GM18951 (cell line): ENCODE measurements around the gene FADD.
A peak's percentile ranks its signal among the peaks of the same experiment; 100 is the strongest.
"Not testable (repeated sequence)": the region's sequence is repeated elsewhere in the genome, so short reads cannot be mapped to it uniquely, and the experiment has no call there.

Experiments
- POLR2A ChIP-seq: IDR thresholded peaks from 4 replicates; pipeline ENCODE4 v1.6.1; 2011; ENCODE audit warnings: mild to moderate bottlenecking; ENCODE audit not compliant: insufficient read length, insufficient read depth; ENCODE audit errors: extremely low read depth
- in situ Hi-C: fragments of 300-500 bp; cut with MboI; formaldehyde crosslinking; loops from one replicate; pipeline ENCODE4 v1.12.0; 2022; ENCODE audit warnings: low sequenced_read_pairs, mixed read lengths, inconsistent platforms; ENCODE audit not compliant: unreplicated experiment

Gene FADD

DNA sequence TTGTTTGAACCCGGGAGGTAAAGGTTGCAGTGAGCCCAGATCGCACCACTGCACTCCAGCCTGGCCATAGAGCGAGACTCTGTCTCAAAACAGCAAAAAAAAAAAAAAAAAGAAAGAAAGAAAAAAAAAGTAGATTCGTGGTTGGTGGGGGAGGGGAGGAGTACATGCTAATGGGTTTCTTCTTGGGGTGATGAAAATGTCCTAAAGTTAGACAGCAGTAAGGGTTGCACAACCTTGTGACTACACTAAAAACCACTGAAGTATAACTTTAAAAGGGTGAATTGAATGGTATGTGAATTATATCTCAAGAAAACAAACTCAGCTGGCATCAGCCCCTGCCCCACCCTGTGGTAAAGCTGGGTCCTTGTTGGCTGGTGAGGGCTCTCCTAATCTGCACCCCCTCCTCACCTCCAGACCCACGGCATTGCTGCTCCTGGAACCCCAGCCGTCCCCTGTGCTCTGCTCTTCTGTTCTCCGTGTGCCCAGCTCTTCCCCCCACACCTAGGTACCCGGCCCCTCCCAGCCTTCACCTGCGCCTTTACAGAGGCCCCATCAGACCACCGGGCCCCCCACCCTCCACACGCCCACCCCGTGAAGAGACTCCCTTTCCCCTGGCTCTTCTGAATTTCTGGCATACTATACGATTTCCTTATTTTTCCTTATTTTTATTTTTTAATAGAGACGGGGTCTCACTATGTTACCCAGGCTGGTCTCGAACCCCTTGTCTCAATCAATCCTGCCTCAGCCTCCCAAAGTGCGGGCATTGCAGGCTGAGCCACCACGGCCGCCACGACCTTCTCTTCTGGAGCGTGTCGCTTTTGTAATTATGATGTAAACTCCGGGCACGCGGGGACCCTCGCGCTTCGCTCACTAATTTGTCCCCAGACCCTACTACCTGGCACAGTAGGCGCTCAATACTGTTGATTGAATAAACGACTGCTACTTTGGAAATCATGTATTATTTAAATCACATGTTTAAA is 924 bp upstream of the FADD start:
- no peak for TF ChIP-seq POLR2A
- in situ Hi-C loops: no loop called here

DNA sequence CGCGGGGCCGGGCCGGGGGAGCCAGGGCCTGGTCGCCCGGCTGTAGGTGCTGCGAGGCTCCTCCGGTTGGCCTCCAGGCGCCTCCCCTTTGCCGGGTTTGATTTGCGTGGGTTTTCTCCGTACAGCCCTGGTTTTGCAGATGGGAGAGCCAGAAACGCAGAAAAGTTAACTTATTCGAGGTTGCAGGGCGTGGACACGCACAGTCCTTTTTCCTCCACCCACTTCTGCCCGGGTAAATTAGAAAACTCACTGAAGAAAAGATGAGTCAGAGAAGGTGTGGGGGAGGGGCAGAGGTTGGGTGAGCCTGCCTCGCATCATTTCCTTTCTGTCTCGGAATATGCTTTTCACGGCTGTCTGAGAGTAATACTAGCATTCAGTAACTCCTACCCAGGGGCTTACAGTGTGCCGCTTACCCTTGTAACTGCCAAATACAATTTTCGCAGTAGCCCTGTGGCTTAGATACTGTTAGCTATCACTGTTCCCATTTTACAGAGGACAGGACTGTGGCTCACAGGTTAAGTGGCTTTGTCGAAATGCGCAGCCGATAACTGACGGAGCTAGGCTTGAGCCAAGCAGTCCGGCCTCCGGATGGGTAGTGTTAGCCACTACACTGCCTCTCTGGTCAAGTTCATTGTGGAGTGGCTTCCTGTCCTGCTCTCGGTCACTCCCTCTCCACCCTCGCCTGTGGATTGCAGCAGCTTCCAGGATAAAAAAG is 812 bp downstream of the FADD start:
- in situ Hi-C loops: no loop called here
- TF ChIP-seq POLR2A: no peak

DNA sequence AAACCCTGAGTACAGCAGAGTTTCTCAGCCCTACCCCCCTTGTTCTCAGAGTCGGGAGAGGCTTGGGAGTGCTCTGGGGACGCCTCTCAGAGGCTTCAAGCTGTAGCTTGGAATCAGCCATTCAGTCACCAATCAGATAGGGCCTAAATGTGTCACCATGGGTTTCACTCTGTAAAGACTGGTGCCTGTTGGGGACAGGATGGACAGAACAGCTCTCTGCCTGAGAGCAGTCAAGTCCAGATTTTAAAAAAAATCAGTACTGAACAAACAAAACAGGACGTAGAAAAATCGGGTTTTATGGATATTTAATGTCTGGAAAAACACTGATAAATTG is 1.3 kb downstream of the FADD start:
- in situ Hi-C loops: no loop called here
- no peak for TF ChIP-seq POLR2A

DNA sequence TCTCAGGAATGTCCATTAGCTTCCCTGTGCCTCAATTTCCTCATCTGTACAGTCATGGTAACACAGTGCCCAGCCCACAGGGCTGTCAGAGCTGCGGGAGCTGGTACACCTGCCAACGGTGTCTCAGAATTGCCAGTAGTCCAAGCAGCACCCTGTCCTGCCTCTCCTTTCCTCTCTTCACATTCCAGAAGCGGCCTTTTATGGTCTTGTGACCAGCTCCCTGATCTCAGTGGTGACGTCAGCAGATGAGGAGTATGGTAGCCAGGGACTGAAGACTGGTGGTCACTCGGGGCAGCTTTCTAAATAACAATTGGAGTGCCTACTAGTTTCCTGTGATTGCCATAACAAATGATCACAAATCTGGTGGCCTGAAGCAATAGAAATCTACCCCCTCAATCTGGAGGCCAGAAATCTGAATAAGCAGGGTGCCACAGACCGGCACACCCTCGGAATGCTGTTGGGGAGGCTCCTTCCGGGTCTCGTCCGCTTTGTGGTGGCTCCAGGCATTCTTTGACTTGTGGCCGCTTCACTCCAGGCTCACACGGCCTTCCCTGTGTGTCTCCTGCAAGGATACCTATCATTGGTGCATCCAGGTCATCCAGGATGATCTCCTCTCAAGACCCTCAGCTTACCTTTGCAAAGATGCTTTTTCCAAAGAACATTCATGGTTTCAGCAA is 2.1 kb downstream of the FADD start:
- peak; percentile 14 for TF ChIP-seq POLR2A
- in situ Hi-C loops: no loop called here

DNA sequence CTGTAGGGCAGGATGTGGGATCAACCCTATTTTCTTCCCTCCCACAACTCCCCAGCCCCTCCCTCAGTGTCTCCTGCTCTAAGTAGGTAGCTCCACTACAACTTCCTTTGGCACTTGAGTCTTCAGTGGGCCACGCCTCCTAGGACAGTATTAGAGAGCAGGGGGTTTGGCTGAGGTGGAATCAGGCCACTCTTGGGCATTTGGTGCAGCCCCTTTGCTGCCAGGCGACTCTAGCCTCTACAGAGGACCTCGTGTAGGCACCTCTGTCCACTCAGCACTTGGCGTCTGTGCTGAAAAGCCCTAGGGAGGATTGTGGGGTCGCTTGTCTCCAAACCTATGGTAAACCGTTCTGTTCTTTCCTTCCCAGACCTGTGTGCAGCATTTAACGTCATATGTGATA is 2.7 kb downstream of the FADD start:
- in situ Hi-C loops: no loop called here

DNA sequence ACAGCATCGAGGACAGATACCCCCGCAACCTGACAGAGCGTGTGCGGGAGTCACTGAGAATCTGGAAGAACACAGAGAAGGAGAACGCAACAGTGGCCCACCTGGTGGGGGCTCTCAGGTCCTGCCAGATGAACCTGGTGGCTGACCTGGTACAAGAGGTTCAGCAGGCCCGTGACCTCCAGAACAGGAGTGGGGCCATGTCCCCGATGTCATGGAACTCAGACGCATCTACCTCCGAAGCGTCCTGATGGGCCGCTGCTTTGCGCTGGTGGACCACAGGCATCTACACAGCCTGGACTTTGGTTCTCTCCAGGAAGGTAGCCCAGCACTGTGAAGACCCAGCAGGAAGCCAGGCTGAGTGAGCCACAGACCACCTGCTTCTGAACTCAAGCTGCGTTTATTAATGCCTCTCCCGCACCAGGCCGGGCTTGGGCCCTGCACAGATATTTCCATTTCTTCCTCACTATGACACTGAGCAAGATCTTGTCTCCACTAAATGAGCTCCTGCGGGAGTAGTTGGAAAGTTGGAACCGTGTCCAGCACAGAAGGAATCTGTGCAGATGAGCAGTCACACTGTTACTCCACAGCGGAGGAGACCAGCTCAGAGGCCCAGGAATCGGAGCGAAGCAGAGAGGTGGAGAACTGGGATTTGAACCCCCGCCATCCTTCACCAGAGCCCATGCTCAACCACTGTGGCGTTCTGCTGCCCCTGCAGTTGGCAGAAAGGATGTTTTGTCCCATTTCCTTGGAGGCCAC is 3.3 kb downstream of the FADD start:
- no peak for TF ChIP-seq POLR2A
- in situ Hi-C loops: no loop called here

More for the DNA sequence above, 2.7 kb downstream of the FADD start:
- no peak for TF ChIP-seq POLR2A

DNA sequence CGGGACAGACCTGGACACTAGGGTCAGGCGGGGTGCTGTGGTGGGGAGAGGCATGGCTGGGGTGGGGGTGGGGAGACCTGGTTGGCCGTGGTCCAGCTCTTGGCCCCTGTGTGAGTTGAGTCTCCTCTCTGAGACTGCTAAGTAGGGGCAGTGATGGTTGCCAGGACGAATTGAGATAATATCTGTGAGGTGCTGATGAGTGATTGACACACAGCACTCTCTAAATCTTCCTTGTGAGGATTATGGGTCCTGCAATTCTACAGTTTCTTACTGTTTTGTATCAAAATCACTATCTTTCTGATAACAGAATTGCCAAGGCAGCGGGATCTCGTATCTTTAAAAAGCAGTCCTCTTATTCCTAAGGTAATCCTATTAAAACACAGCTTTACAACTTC is 3.9 kb downstream of the FADD start:
- in situ Hi-C loops: no loop called here

DNA sequence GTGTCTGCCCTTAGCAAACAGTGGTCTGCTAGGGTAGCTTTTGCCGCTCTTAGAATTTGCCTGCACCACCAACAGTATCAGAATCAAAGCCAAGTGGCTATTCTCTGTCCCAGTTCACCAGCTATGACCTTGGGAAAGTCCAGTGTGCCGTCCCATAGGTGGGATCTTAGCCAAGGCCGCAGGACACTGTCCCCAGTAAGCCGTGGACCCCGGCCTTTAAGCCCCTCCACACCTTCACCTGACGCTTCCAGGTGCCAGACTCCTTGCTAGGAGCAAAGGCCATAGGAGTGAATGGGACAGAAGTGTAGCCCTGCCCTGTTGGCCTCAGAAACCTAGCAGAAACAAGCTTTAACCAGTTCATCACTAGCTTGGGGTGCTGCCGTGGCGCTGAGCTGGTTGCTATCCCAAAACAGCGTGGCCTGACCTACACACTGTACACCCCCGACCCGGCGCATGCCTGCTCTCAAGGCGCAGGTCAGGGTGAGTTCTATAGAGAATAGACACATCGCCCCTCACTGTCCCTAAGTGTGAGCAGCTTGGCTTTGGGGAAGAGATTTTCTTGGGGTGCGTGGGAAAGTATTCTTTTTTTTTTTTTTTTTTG is 4.5 kb downstream of the FADD start:
- in situ Hi-C loops: no loop called here
- no peak for TF ChIP-seq POLR2A

More for the DNA sequence above, 3.9 kb downstream of the FADD start:
- no peak for TF ChIP-seq POLR2A

DNA sequence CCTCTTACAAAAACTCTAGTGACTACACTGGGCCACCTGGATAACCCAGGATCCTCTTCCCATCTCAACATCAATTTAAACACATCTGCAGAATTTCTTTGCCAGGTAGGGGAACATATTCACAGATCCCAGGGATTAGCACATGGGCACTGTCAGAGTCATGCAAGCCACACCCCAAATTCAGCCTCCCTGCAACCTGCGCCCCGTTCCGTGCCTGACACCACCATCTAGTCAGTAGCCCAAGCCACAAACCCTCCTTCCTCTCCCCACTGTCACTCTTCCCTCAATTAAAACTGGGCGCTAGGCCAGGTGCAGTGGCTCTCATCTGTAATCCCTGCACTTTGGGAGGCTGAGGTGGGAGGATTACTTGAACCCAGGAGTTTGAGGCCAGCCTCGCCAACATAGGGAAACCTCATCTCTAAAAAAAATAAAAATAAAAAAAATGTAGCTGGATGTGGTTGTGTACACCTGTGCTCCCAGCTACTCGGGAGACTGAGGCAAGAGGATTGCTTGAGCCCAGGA is 6.4 kb downstream of the FADD start:
- TF ChIP-seq POLR2A: no peak
- in situ Hi-C loops: no loop called here

DNA sequence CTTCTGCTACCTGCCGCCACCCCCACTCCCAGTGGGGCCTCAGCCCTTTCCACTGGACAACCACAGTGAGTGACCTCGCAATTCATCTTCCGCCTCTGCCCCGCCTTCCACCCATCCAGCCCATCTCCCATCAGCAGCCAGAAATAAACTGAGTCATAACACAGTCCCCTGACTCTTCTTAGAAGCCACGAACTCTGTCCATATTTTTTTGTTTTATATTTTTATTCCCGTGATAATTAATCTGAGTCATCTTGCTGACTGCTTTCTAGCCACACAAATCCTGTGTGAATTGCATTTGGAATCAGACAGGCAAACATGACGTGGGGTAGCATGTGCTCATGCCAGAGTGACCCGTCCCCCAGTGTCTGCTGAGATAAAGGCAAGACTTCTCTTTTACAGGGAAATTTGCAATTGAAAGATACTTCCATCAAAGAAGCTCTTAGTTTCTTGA is 7.0 kb downstream of the FADD start:
- TF ChIP-seq POLR2A: no peak
- in situ Hi-C loops: no loop called here

DNA sequence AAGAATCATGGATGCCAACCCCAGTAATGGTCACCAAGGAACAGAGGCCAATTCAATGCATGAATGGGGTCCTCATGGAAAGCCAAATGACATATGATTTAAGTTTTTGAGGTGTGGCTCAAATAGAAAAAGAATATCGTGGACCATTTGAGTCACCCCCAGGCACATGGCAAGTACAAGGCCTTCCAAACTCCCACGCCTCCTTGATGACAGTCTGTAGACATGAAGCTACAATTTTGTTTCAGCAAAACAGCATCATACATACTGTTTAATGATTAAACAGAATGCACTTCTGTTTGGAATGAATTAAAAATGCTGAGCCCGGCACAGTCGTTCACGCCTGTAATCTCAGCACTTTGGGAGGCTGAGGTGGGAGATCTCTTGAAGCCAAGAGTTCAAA is 7.4 kb downstream of the FADD start:
- TF ChIP-seq POLR2A: no peak
- in situ Hi-C loops: no loop called here

DNA sequence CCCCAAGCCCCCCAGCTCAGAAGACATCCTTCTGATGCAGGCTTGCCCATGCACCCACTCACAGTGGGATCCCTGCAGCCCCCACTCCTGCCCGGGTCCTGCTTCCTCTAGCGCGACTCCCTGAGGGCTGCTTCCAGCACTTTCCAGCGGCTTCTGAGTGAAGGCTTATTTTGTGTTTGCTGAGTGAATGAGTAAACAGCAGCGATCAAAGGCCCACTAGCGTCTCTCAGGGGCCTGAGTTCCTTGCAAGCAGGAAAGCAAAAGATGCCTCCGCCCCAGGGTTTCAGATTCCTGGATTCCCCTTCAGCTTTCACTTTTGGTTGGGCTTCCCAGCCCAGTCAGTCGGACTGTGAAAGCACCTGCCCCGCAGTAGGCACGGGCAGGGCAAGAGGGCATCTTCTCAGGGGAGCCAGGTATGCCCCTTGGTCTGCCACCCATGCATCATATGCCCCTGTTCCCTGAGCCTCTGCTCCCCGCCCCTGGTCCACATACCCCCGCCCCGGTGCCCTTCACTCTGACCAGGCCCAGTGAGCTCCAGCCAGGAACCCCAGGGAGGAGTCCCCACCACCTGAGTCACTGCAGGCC is 9.2 kb downstream of the FADD start:
- TF ChIP-seq POLR2A: no peak
- in situ Hi-C loops: no loop called here

DNA sequence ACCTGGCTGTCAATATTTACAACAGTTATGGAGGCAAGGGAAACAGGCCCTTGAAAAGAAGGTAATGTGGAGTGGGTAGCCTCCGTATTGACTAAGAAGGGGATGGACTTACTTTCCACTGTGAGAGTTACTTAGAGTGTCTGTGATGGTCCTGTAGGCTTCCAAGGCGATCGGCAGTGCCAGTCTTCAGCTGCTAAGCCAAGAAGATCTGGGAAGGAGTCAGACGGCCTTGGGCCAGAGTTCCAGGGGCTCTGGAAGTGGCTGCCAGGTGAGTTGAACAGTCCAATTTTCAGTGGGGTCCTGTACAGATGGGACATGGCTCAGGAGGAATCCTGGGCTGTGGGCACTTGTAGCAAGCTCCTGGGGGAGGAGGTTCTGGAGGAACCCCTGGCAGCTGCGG is 14.3 kb downstream of the FADD start:
- in situ Hi-C loops: not testable (repeated sequence)

DNA sequence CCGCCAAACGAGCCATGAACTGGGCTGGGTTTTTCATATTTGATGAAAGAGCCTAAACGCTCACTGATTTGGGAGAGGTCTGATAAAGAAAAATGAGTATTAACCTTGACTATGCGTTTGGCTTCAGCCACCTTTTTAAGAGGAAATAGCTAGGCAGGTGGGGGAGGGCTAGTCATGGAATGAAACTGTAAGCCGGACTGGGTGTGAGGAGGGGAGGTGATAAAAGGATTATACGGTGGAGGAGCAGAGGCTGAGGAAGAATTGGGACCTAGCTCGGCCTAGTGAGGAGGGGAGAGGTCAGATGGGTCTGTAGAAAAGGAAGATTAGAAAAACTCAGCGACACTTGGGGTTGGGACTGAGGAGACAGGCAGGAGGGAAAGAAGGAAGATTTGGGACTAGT is 15.0 kb downstream of the FADD start:
- in situ Hi-C loops: not testable (repeated sequence)
